ENCODE results near the gene UPF3B. TPM values are rescaled to one million over a fixed set of nuclear protein-coding genes. Genes with fewer than 3 reads are reported as not detected.
"Not testable (repeated sequence)": the region's sequence is repeated elsewhere in the genome, so short reads cannot be mapped to it uniquely, and the experiment has no call there.

Gene UPF3B
- polyA plus RNA-seq (ENCODE audit: insufficient read length in 12 of 12): 10 to 100 TPM in 11 of 12 donors, not detected in 1; 10.6 to 27.4 (median 13.1) TPM
- long read RNA-seq, donor 1, partial matches to known transcripts: 0 of 2 reads
- long read RNA-seq, donor 1, other reads (novel, unspliced or antisense): 0 of 2 reads
- long read RNA-seq, donor 2: 0 reads
- long read RNA-seq, donor 3: 0 reads
- long read RNA-seq, donor 4, partial matches to known transcripts: 29 of 261 reads
- long read RNA-seq, donor 4, other reads (novel, unspliced or antisense): 231 of 261 reads
- long read RNA-seq, donor 5, partial matches to known transcripts: 0 of 3 reads
- long read RNA-seq, donor 5, other reads (novel, unspliced or antisense): 0 of 3 reads
- long read RNA-seq, donor 6: 0 reads
- long read RNA-seq, donor 7, partial matches to known transcripts: 0 of 3 reads
- long read RNA-seq, donor 7, other reads (novel, unspliced or antisense): 0 of 3 reads
- long read RNA-seq, donor 8, partial matches to known transcripts: 0 of 3 reads
- long read RNA-seq, donor 8, other reads (novel, unspliced or antisense): 0 of 3 reads
- long read RNA-seq, donor 9: 0 reads
- long read RNA-seq, donor 10, partial matches to known transcripts: 0 of 2 reads
- long read RNA-seq, donor 10, other reads (novel, unspliced or antisense): 0 of 2 reads
- long read RNA-seq, donor 11, partial matches to known transcripts: 656 of 667 reads
- long read RNA-seq, donor 11, other reads (novel, unspliced or antisense): 10 of 667 reads

- peak; percentile 88 for DNase-seq
These were observed at the start of gene UPF3B for GRCh38 chrX:119852382-119853353. Gene UPF3B (minus strand): TSS chrX:119852963. CDS start chrX:119852928, 35 bp downstream.

DNA sequence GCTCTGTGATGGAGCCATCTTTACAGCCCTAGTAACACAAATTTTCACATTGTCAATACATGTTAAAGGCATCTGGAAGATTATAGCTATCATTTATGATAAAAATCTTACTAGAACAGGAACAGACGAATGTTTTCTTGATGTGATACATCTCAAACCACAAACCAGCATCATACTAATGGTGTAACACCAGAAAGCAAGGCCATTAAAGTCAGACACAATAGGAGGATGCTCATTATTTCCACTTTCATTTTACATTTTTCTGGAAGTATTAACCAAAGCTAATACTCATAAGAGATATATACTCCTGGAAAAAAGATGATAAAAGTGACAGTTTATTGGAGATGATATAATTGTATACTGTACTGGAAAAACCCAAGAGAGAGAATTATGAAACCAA is 48.2 kb upstream of the UPF3B start:
- DNase-seq: no peak

GRCh38 chrX:119899125-119899524 is 46.4 kb upstream of the UPF3B start:
- DNase-seq: no peak

GRCh38 chrX:119895843-119896326 is 43.1 kb upstream of the UPF3B start, which contains the start of gene AKAP14:
Gene AKAP14 (plus strand): TSS chrX:119895893. CDS start chrX:119903224, 7,331 bp downstream.
- no peak for DNase-seq

GRCh38 chrX:119891961-119892692 is 39.4 kb upstream of the UPF3B start:
- not testable (repeated sequence) for DNase-seq

GRCh38 chrX:119890626-119891025 is 37.9 kb upstream of the UPF3B start:
- DNase-seq: not testable (repeated sequence)

- DNase-seq: peak; percentile 17
These were observed 35.1 kb upstream of the UPF3B start for GRCh38 chrX:119887721-119888425.

DNA sequence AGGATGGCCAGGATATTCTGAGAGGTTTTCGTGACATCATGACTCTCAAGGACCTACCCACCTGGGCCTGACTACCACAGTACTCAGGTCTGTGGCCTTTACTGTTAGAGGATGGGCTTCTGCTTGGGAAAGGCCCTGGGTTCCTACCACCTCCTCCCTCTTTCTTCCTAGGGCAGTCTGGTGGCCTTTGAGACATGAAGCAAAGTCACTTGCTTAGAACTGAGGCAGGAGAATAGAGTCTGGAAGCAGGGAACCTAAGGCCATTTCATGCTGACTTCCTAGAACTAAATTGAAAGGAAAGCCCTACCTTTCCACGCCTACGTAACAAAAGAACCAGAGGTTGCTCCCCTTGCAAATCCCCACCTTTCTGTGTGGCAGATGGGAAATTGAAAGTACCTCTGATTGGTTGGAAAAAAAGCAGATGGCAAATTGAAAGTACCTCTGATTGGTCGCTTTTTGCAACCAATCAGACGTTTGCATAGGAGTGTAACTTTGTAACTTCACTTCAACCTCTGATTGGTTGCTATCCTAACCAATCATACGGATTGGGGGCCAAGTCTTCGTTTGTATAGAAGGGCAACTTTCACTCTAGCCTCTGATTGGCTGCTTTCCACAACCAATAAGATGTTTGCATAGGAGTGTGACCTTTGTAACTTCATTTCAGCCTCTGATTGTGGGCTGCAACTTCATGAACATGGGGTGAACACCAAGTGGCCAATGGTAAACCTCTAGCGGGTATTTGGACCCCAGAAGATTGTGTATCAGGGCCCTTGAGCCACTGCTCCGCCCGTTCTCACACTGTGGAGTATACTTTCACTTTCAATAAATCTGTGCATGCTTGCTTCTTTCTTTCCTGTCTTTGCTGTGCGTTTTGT is 33.0 kb upstream of the UPF3B start:
- no peak for DNase-seq

GRCh38 chrX:119880552-119881437 is 28.0 kb upstream of the UPF3B start:
- DNase-seq: peak; percentile 19

DNA sequence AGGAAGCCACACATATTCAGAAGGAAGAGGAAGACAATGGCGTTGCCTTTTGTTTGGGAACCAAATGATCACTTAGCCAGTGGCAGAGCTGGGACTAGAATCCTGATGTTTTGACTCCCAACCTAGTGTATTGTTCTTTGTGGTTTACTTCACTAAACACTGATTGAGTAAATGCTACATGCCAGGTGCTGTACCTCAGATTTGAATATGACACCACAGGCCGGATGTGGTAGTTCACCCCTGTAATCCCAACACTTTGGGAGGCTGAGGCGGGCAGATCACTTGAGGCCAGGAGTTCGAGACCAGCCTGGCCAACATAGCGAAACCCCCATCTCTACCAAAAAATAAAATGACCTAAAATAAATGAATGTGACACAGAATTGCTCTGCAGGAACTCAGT is 27.3 kb upstream of the UPF3B start:
- DNase-seq: no peak

- no peak for DNase-seq
These were observed 26.0 kb upstream of the UPF3B start for GRCh38 chrX:119878740-119879139.

DNA sequence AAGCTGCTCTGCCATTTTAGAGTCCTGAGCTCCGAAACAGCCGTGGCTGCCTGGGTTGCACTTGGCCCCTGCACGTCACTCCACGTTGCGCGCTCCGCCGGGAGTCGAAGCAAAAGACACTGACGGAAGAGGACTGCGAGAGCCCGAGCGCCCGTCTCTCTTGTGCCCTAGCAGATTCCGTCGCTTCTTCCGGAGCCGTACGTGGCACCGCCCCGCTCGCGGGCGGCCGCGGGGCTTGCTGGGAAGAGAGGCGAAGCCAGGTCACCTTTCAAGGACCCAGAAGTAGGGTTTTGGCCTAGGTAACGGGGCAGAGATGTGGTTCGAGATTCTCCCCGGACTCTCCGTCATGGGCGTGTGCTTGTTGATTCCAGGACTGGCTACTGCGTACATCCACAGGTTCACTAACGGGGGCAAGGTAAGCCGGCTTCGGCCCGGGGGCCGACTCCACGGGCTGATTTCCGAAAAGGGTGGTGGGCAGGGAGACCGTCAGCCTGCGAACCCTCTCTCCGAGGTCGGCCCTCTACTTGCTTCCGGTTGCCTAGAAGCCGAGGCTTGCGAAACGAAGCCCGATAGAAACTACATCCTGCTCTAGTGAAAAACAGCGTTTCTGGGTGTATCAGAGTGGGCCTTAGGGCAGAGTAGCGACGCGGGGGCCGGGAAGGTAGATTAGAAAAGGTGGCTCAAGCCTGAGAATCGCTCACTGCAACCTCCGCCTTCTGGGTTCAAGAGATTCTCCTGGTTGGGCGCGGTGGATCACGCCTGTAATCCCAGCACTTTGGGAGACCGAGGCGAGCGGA is 19.0 kb upstream of the UPF3B start, which contains the start of the genes NDUFA1 and RNF113A:
TSS of gene NDUFA1 (plus strand) at position 234 of the 797 bp plus-strand sequence. CDS start at position 314, 80 bp downstream.
TSS of gene RNF113A (minus strand) at position 135 of the 797 bp plus-strand sequence. CDS start at position 15, 120 bp downstream.
- DNase-seq: peak; percentile 82

- DNase-seq: peak; percentile 28
These were observed 18.5 kb upstream of the UPF3B start for GRCh38 chrX:119871245-119871598.

DNA sequence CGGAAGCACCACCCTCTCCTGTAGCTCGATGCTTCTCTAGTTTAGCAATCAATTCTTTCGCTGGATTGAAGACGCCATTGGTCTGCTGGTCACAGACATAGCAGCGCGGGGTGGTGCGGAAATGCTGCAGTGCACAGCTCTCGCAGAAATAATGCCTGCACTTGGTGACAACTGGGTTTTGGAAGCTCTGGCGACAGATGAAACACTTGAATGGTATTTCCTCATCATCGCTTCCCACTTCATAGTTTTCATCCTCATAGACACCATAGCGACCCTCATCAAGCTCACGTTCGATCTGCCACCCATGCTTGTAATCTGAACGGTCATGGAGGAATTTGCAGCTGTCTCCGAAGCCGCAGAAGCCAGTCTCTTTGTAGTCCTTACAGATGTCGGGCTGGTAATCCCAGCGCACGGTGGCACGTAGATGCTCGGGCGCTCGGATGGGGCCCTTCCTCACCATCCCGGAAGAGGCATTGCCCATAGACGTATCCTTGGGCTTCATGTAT is 17.9 kb upstream of the UPF3B start:
- peak; percentile 20 for DNase-seq

- DNase-seq: no peak
These were observed 681 bp upstream of the UPF3B start for GRCh38 chrX:119853444-119853843.

GRCh38 chrX:119833905-119834304 is 18.9 kb downstream of the UPF3B start:
- no peak for DNase-seq

DNA sequence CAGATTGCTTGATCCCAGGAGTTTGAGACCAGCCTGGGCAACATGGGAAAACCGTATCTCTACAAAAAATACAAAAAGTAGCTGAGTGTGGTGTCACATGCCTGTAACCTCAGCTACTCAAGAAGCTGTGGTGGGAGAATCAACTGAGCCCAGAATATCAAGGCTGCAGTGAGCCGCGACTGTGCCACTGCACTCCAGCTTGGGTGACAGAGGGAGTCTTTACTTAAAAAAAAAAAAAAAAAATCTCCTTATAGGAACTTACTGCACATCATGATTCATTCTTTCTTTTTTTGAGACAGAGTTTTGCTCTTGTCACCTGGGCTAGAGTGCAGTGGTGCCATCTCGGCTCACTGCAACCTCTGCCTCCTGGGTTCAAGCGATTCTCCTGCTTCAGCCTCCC is 24.3 kb downstream of the UPF3B start:
- no peak for DNase-seq
